ENCODE measurements around the gene HIGD2A. TPM values are rescaled to one million over a fixed set of nuclear protein-coding genes. Genes with fewer than 3 reads are reported as not detected.
A peak's percentile ranks its signal among the peaks of the same experiment; 100 is the strongest.

Gene HIGD2A
- total and polyA plus RNA-seq, 5 donors = 164 to 349 (median 189) TPM

GRCh38 chr5:176410486-176411180 lies 22.1 kb downstream of the HIGD2A start:
- Histone ChIP-seq H3K4me1 (ENCODE audit: control insufficient read depth, insufficient read depth, low read length) (peaks cover 11% of the 10 kb centered on the region), H3K9me3 (ENCODE audit: control insufficient read depth, low read length) (no peaks in the 10 kb centered on the region), H3K4me3 (ENCODE audit: low read length) (no peak overlapping the region), H3K27me3 (ENCODE audit: control insufficient read depth, insufficient read depth) (no peaks in the 10 kb centered on the region), H3K27ac (ENCODE audit: low read length) (no peak overlapping the region)
- ATAC-seq (no peak), DNase-seq (peak in 1 of 3 donors; percentile 29)
- WGBS = 90% methylated on average over 5 of the region's 5 CpGs
- intact Hi-C loops (cut with DNase I) = loop anchor here in 1 of 4 donors (10.0 kb wide), 1 partner anchor 124 kb away; the partner anchor contains the start of gene RNF44

- no peak overlapping the region for H3K4me3 ChIP-seq (ENCODE audit: low read length)
Measured at GRCh38 chr5:176412517-176413254, 24.1 kb downstream of the HIGD2A start.

GRCh38 chr5:176413255-176413565 lies 24.7 kb downstream of the HIGD2A start:
- H3K9me3 ChIP-seq (ENCODE audit: control insufficient read depth, low read length) = no peaks in the 10 kb centered on the region
- intact Hi-C loops (cut with DNase I) = loop anchor here in 1 of 4 donors (10.0 kb wide), 1 partner anchor 122 kb away; the partner anchor contains the start of gene RNF44
- ATAC-seq = peak; percentile 36 to 47
- no peaks in the 10 kb centered on the region for H3K27me3 ChIP-seq (ENCODE audit: control insufficient read depth, insufficient read depth)
- H3K4me3 ChIP-seq (ENCODE audit: low read length) = no peak overlapping the region
- peaks cover 11% of the 10 kb centered on the region for H3K4me1 ChIP-seq (ENCODE audit: control insufficient read depth, insufficient read depth, low read length)
- H3K27ac ChIP-seq (ENCODE audit: low read length) = peak overlapping the region; percentile 65
- WGBS = 33% methylated on average over 2 of the region's 2 CpGs
- DNase-seq = peak; percentile 77 to 83 (median 78)

More at GRCh38 chr5:176412517-176413254, 24.1 kb downstream of the HIGD2A start:
- Histone ChIP-seq H3K27me3 (ENCODE audit: control insufficient read depth, insufficient read depth) (no peaks in the 10 kb centered on the region), H3K4me1 (ENCODE audit: control insufficient read depth, insufficient read depth, low read length) (peaks cover 11% of the 10 kb centered on the region), H3K27ac (ENCODE audit: low read length) (peak overlapping the region; percentile 65), H3K9me3 (ENCODE audit: control insufficient read depth, low read length) (no peaks in the 10 kb centered on the region)
- intact Hi-C loops (cut with DNase I) = loop anchor here in 1 of 4 donors (10.0 kb wide), 1 partner anchor 122 kb away; the partner anchor contains the start of gene RNF44
- 69% methylated on average over 10 of the region's 10 CpGs for WGBS
- no peak for DNase-seq
- no peak for ATAC-seq

DNA sequence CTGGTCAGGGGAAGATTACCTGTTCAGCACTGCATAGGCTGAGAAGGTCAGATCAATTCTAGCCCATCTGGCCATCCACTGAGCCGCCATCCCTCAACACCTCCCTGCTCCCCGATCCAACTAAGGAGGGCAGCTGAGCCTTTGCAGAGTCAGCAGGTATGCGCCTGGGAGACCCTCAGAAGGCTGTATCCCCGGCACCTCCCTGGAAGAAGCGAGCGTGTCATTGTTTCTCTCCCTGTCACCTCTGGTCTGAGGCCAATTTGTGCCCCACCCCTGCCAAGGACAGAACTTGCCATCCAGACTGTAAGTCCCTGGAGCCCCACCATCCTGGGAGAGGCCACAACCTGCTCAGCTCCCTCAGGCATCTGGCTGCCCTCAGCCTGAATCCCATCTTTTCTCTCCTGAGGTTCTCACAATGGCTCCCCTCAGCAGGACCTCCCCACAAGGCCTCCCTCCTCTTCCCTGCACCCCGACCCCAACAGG lies 25.2 kb downstream of the HIGD2A start:
- peaks cover 11% of the 10 kb centered on the region for H3K4me1 ChIP-seq (ENCODE audit: control insufficient read depth, insufficient read depth, low read length)
- H3K27me3 ChIP-seq (ENCODE audit: control insufficient read depth, insufficient read depth) = no peaks in the 10 kb centered on the region
- H3K27ac ChIP-seq (ENCODE audit: low read length) = peak overlapping the region; percentile 32
- intact Hi-C loops (cut with DNase I) = loop anchor here in 1 of 4 donors (10.0 kb wide), 1 partner anchor 121 kb away; the partner anchor contains the start of gene RNF44
- WGBS = 82% methylated on average over 7 of the region's 7 CpGs
- ATAC-seq (no peak), DNase-seq (peak in 1 of 3 donors; percentile 54)
- H3K9me3 ChIP-seq (ENCODE audit: control insufficient read depth, low read length) = no peaks in the 10 kb centered on the region
- H3K4me3 ChIP-seq (ENCODE audit: low read length) = no peak overlapping the region

- no peak for ATAC-seq
- no peaks in the 10 kb centered on the region for H3K27me3 ChIP-seq (ENCODE audit: control insufficient read depth, insufficient read depth)
- H3K9me3 ChIP-seq (ENCODE audit: control insufficient read depth, low read length) = no peaks in the 10 kb centered on the region
- H3K4me3 ChIP-seq (ENCODE audit: low read length) = no peak overlapping the region
- WGBS = 73% methylated on average over 3 of the region's 3 CpGs
- intact Hi-C loops (cut with DNase I) = loop anchor here in 1 of 4 donors (10.0 kb wide), 1 partner anchor 120 kb away; the partner anchor contains the start of gene RNF44
- DNase-seq = no peak
- no peak overlapping the region for H3K27ac ChIP-seq (ENCODE audit: low read length)
- peaks cover 11% of the 10 kb centered on the region for H3K4me1 ChIP-seq (ENCODE audit: control insufficient read depth, insufficient read depth, low read length)
Measured at GRCh38 chr5:176414704-176415103, 26.2 kb downstream of the HIGD2A start.

DNA sequence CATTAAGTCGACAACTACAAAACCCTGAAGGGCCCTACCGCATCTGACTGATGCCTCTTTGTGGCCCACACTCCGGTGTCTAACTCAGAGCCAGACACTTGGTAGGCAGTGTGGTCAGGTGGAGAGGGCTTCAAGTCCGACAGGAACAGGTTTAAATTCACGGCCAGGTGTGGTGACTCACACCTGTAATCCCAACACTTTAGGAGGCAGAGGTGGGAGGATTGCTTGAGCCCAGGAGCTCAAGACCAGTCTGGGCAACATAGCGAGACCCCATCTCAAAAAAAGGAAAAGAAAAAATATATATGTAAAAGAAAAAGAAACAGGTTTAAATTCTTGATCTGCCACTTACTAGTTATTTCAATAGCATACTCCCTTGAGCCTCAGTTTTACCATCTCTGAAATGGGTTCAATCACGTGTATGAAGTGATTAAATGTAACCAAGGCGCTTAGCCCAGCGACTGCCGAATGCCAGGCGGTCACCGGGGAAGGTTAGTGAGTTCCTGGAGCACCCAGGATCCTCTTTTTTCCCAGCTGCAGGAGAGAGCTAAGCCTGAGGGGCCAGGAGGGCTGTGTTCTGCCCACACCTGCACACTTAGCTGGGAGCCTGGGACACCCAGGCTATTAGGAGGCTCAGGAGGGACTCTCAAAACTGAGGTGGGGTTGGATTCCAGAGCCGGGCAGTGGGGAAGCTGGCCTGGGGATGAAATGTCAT lies 26.8 kb downstream of the HIGD2A start:
- 64% methylated on average over 13 of the region's 13 CpGs for WGBS

GRCh38 chr5:176415952-176416924 lies 27.7 kb downstream of the HIGD2A start, which contains the start of gene CLTB:
Gene CLTB, minus strand, starts transcription at chr5:176416539. Its CDS starts 176 bp downstream, at chr5:176416363.
- H3K27ac ChIP-seq (ENCODE audit: low read length) = peak within 1 kb of the TSS; percentile 82
- ATAC-seq (peak; percentile 94 to 96), DNase-seq (peak; percentile 91 to 97 (median 97))
- intact Hi-C loops (cut with DNase I) = loop anchor here in 1 of 4 donors (2.0 to 10.0 kb wide), 2 partner anchors 31 to 119 kb away; partner anchors contain the start of gene RNF44
- H3K27me3 ChIP-seq (ENCODE audit: control insufficient read depth, insufficient read depth) = no peaks in the 10 kb centered on the region
- H3K9me3 ChIP-seq (ENCODE audit: control insufficient read depth, low read length) = no peaks in the 10 kb centered on the region
- H3K4me3 ChIP-seq (ENCODE audit: low read length) = peak within 1 kb of the TSS; percentile 93
- H3K4me1 ChIP-seq (ENCODE audit: control insufficient read depth, insufficient read depth, low read length) = peaks cover 11% of the 10 kb centered on the region
- 2% methylated on average over 107 of the region's 107 CpGs for whole genome bisulfite sequencing

More for the DNA sequence above, 26.8 kb downstream of the HIGD2A start:
- Histone ChIP-seq H3K27me3 (ENCODE audit: control insufficient read depth, insufficient read depth) (no peaks in the 10 kb centered on the region), H3K4me3 (ENCODE audit: low read length) (peak overlapping the region; percentile 93), H3K9me3 (ENCODE audit: control insufficient read depth, low read length) (no peaks in the 10 kb centered on the region), H3K4me1 (ENCODE audit: control insufficient read depth, insufficient read depth, low read length) (peaks cover 11% of the 10 kb centered on the region), H3K27ac (ENCODE audit: low read length) (peak overlapping the region; percentile 82)
- intact Hi-C loops (cut with DNase I) = loop anchor here in 1 of 4 donors (10.0 kb wide), 1 partner anchor 119 kb away; the partner anchor contains the start of gene RNF44
- ATAC-seq (no peak), DNase-seq (no peak)

GRCh38 chr5:176416965-176417364 lies 28.4 kb downstream of the HIGD2A start:
- peak in 1 of 3 donors; percentile 27 for DNase-seq
- Histone ChIP-seq H3K27ac (ENCODE audit: low read length) (no peak overlapping the region), H3K9me3 (ENCODE audit: control insufficient read depth, low read length) (no peaks in the 10 kb centered on the region), H3K4me1 (ENCODE audit: control insufficient read depth, insufficient read depth, low read length) (peaks cover 11% of the 10 kb centered on the region), H3K4me3 (ENCODE audit: low read length) (no peak overlapping the region), H3K27me3 (ENCODE audit: control insufficient read depth, insufficient read depth) (no peaks in the 10 kb centered on the region)
- ATAC-seq = no peak
- 72% methylated on average over 11 of the region's 11 CpGs for WGBS
- intact Hi-C loops (cut with DNase I) = loop anchor here in 1 of 4 donors (2.0 to 10.0 kb wide), 2 partner anchors 30 to 118 kb away; partner anchors contain the start of gene RNF44

GRCh38 chr5:176418251-176418650 lies 29.7 kb downstream of the HIGD2A start:
- Histone ChIP-seq H3K4me3 (ENCODE audit: low read length) (no peak overlapping the region), H3K9me3 (ENCODE audit: control insufficient read depth, low read length) (no peaks in the 10 kb centered on the region), H3K27me3 (ENCODE audit: control insufficient read depth, insufficient read depth) (no peaks in the 10 kb centered on the region), H3K4me1 (ENCODE audit: control insufficient read depth, insufficient read depth, low read length) (peaks cover 6% of the 10 kb centered on the region), H3K27ac (ENCODE audit: low read length) (no peak overlapping the region)
- intact Hi-C loops (cut with DNase I) = loop anchor here in 1 of 4 donors (10.0 kb wide), 1 partner anchor 117 kb away; the partner anchor contains the start of gene RNF44
- ATAC-seq = no peak
- DNase-seq = peak in 1 of 3 donors; percentile 30
- 79% methylated on average over 9 of the region's 9 CpGs for WGBS
